A549 treated with AZD2906 at 1 μM for 4 hours (cell line): Measurements from ENCODE around the gene TAF11. TPM values are rescaled to one million over a fixed set of nuclear protein-coding genes. Genes with fewer than 3 reads are reported as not detected.

Experiments used
- total RNA-seq: library from RNA; stranded (reverse); fragments of 200-300 nt; extraction: Qiagen RNA extraction; gene quantifications from 5 replicates; pipeline ENCODE4 v1.2.3, GENCODE V29; 2022

Gene TAF11, protein sequence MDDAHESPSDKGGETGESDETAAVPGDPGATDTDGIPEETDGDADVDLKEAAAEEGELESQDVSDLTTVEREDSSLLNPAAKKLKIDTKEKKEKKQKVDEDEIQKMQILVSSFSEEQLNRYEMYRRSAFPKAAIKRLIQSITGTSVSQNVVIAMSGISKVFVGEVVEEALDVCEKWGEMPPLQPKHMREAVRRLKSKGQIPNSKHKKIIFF
- 18.8 to 20.5 TPM (median 18.9 TPM) in 5 replicates for total RNA-seq

DNA sequence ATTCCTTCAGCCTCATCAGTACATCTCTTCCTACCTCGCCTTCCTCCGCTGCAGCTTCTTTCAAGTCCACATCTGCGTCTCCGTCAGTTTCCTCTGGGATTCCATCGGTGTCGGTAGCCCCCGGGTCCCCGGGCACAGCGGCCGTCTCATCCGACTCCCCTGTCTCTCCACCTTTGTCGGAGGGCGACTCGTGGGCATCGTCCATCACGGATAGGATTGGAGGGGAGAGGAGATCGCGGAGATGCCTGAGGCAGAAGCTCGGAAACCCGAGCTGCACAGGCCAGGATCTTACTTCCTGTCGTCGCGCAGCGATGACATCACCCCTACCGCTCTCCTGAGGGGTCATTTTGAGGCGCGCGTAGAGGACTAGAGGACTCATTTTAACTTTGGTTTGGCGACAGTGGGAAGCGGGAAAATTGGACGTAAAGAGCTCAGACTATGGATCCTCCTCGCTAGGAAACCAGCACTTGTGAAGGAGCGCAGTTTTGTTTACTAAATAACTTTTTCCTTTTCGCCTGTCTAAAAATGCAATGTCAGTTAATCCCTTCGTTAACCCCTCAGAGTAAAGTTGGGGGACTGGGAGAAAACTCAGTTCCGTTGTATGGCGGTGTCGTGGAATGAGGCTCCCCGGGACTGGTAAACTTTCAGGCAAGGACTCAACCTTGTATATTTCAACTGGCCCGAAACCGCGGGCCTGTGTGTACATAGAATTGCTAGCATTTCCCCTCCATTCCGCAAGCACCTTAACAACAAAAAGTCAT, at the start of gene TAF11:
TSS of gene TAF11 (minus strand) at position 290 of the 761 bp plus-strand sequence. CDS start at position 205, 85 bp downstream.

DNA sequence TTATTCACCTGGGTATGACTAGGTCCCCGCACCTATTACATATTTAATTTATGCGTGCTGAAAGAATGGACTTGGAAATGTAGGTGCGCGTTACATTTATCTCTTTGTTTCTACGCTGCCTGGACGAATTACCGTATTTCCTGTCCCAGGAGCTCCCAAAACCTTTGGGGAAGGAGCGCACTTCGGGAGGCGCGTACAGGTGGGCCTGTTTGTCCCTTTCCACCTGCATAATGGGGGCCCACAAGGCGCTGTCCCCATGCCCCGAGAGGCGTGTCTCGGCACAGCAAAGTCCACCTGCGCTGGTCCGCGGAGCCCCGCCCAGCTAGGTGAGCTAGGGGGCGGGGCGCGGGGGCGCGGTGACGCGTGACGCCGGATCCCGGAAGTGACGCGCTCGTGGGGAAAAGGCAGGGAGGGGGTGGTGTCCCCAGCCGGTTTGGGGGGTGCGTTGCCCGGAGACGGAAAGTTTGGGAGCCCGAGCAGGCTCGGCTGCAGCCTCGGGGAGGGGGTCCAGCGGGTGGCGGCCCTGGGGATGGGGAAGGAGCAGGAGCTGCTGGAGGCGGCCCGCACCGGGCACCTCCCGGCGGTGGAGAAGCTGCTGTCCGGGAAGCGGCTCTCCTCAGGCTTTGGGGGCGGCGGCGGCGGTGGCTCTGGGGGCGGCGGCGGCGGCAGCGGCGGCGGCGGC, 1.2 kb upstream of the TAF11 start, which contains the start of gene ANKS1A:
TSS of gene ANKS1A (plus strand) at position 382 of the 682 bp plus-strand sequence. CDS start at position 530, 148 bp downstream.

Other genes with a start within 250 kb of the TAF11 start
- 30.3 to 33.7 TPM (median 31.4 TPM) in 5 replicates for gene ILRUN, start 191.3 kb downstream of the TAF11 start, total RNA-seq
- 194 to 246 TPM (median 209 TPM) in 5 replicates for gene SNRPC, start 130.5 kb downstream of the TAF11 start, total RNA-seq
- 4.3 to 5.9 TPM (median 5.0 TPM) in 5 replicates for gene BLTP3A, start 96.0 kb downstream of the TAF11 start, total RNA-seq
- gene ANKS1A, start 1.2 kb upstream of the TAF11 start, total RNA-seq, result 5.9 to 7.9 TPM (median 6.5 TPM) in 5 replicates